GM21390 (cell line): ENCODE measurements around the gene RNU7-1.

Source experiments
- ATAC-seq: cut with Tn5 transposase; IDR thresholded peaks from one replicate; pipeline ENCODE4 v1.9.1; 2021; ENCODE audit not compliant: unreplicated experiment

Gene RNU7-1

DNA sequence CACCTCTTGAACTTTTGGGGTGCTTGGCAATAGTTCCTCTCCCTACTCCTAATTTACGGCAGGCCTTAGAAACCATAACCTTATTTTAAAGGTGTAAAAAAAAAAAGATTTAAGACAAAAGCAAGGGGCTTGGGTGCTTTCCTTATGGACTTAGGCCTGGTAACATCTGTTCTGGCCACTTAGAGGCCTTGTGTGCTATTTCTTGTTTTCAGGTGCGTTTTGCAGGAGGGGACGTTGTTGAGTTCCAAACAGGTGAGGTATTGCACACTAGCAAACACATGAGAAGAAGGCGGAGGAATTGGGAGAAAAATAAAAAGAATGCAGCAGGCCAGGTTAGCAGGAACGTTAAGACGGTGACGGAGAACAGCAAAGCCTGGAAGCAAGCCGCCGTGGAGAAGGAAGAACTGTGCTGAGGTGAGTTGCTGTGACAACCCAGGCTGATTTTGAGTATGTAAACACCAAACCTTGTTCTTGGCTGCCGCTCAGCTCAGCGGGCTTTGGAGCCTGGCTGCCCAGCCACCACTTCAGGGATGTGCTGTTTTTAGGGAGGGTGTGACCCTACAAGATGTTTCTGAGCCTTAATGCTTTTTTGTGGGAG, 44.4 kb downstream of the RNU7-1 start:
- ATAC-seq = no peak
